ENCODE results near the gene LRFN4. TPM values are rescaled to one million over a fixed set of nuclear protein-coding genes. Genes with fewer than 3 reads are reported as not detected.

The LRFN4 gene
- polyA plus RNA-seq, 1 donor, result 11.5 TPM

- no peak for DNase-seq
Measured at GRCh38 chr11:66869567-66869870, 12.7 kb downstream of the LRFN4 start.

GRCh38 chr11:66870131-66870530, 13.3 kb downstream of the LRFN4 start:
- no peak for DNase-seq

GRCh38 chr11:66870616-66871520, 14.0 kb downstream of the LRFN4 start:
- no peak for DNase-seq

- no peak for DNase-seq
Measured at GRCh38 chr11:66871521-66871901, 14.6 kb downstream of the LRFN4 start.

- DNase-seq, result no peak
Measured at GRCh38 chr11:66874232-66874631, 17.4 kb downstream of the LRFN4 start.

- DNase-seq, result no peak
Measured at GRCh38 chr11:66875378-66875777, 18.5 kb downstream of the LRFN4 start.

- no peak for DNase-seq
Measured at GRCh38 chr11:66877588-66878385, 20.9 kb downstream of the LRFN4 start.

GRCh38 chr11:66878474-66878873, 21.6 kb downstream of the LRFN4 start:
- no peak for DNase-seq

GRCh38 chr11:66879000-66879399, 22.1 kb downstream of the LRFN4 start:
- no peak for DNase-seq

GRCh38 chr11:66879583-66879982, 22.7 kb downstream of the LRFN4 start:
- DNase-seq, result no peak

- no peak for DNase-seq
Measured at GRCh38 chr11:66879999-66880398, 23.1 kb downstream of the LRFN4 start.

- peak; percentile 65 for DNase-seq
Measured at GRCh38 chr11:66880496-66881450, 23.9 kb downstream of the LRFN4 start.

GRCh38 chr11:66881451-66881835, 24.6 kb downstream of the LRFN4 start:
- no peak for DNase-seq

GRCh38 chr11:66881927-66882452, 25.1 kb downstream of the LRFN4 start:
- no peak for DNase-seq

GRCh38 chr11:66882561-66883015, 25.7 kb downstream of the LRFN4 start:
- no peak for DNase-seq

GRCh38 chr11:66883016-66883965, 26.4 kb downstream of the LRFN4 start:
- DNase-seq, result no peak

- no peak for DNase-seq
Measured at GRCh38 chr11:66884443-66884842, 27.6 kb downstream of the LRFN4 start.

- no peak for DNase-seq
Measured at GRCh38 chr11:66885469-66885868, 28.6 kb downstream of the LRFN4 start.

- no peak for DNase-seq
Measured at GRCh38 chr11:66885950-66886440, 29.1 kb downstream of the LRFN4 start.

GRCh38 chr11:66886671-66887221, 29.9 kb downstream of the LRFN4 start:
- DNase-seq, result no peak

Data from left kidney (tissue), 2 donors.